OCI-LY1 (cell line): ENCODE data around the gene RPH3AL.

ENCODE experiments used
- CTCF ChIP-seq: fragments of 200-600 bp; sonication (generic), shearing (Covaris generic); IDR thresholded peaks from 2 replicates; pipeline ENCODE4 v1.5.1; 2017; ENCODE audit warnings: mild to moderate bottlenecking, antibody characterized with exemption, low read length, moderate library complexity, mixed read lengths
- EZH2 ChIP-seq: fragments of 200-600 bp; sonication (generic), shearing (Covaris generic); IDR thresholded peaks from 2 replicates; pipeline ENCODE4 v1.8.0; 2017; ENCODE audit warnings: borderline replicate concordance, mixed run types, mild to moderate bottlenecking, antibody characterized with exemption, low read length, moderate library complexity, mixed read lengths

GRCh38 chr17:246226-246625 lies 106.4 kb downstream of the RPH3AL start:
- TF ChIP-seq CTCF (no peak), EZH2 (no peak)
